ENCODE data around the gene RNF212B.

RNF212B gene

GRCh38 chr14:23321572-23322547, 84.1 kb downstream of the RNF212B start:
- FAIRE-seq = no peak

Measured in G401.6 (cell line).